Smooth muscle cell (in vitro differentiated cells): Measurements from ENCODE around the gene ANGEL1. TPM values are rescaled to one million over a fixed set of nuclear protein-coding genes. Genes with fewer than 3 reads are reported as not detected.
A peak's percentile ranks its signal among the peaks of the same experiment; 100 is the strongest.

Experiments used
- DNase-seq: peaks from one replicate; lab custom pipeline; 2025; ENCODE audit not compliant: unreplicated experiment; lab: John Stamatoyannopoulos, UW
- H2AFZ ChIP-seq: fragments of 200-600 bp; sonication (generic); 2 replicates; pipeline ENCODE4 v1.6.0; 2016; ENCODE audit warnings: antibody characterized with exemption, low read depth, mild to moderate bottlenecking
- H3F3A ChIP-seq: fragments of 200-600 bp; sonication (generic); 2 replicates; pipeline ENCODE4 v1.6.0; 2017; ENCODE audit warnings: antibody characterized with exemption, low read depth
- H3K27ac ChIP-seq: fragments of 200-600 bp; sonication (generic); 2 replicates; pipeline ENCODE4 v1.5.1; 2016; ENCODE audit warnings: low read depth, mild to moderate bottlenecking
- H3K27me3 ChIP-seq: fragments of 200-600 bp; sonication (generic); 2 replicates; pipeline ENCODE4 v1.6.1; 2016; ENCODE audit warnings: low read depth, mild to moderate bottlenecking
- H3K36me3 ChIP-seq: fragments of 200-600 bp; sonication (generic); 2 replicates; pipeline ENCODE4 v1.5.1; 2016; ENCODE audit warnings: low read depth
- H3K4me1 ChIP-seq: fragments of 200-600 bp; sonication (generic); 2 replicates; pipeline ENCODE4 v1.5.1; 2016; ENCODE audit warnings: low read depth
- H3K4me2 ChIP-seq: fragments of 200-600 bp; sonication (generic); 2 replicates; pipeline ENCODE4 v1.6.0; 2016; ENCODE audit warnings: mild to moderate bottlenecking
- H3K4me3 ChIP-seq: fragments of 200-600 bp; sonication (generic); 2 replicates; pipeline ENCODE4 v1.5.1; 2016; ENCODE audit warnings: mild to moderate bottlenecking
- H3K79me2 ChIP-seq: fragments of 200-600 bp; sonication (generic); 2 replicates; pipeline ENCODE4 v1.6.0; 2016; ENCODE audit warnings: low read depth, mild to moderate bottlenecking
- H3K9ac ChIP-seq: fragments of 200-600 bp; sonication (generic); 2 replicates; pipeline ENCODE4 v1.6.0; 2016; ENCODE audit warnings: low read depth
- H3K9me3 ChIP-seq: fragments of 200-600 bp; sonication (generic); replicated peaks from 2 replicates; pipeline ENCODE4 v1.5.1; 2016; ENCODE audit warnings: low read depth
- H4K20me1 ChIP-seq: fragments of 200-600 bp; sonication (generic); 2 replicates; pipeline ENCODE4 v1.6.0; 2016; ENCODE audit warnings: low read depth
- CTCF ChIP-seq: fragments of 200-600 bp; sonication (generic); IDR thresholded peaks from 2 replicates; pipeline ENCODE4 v1.5.1; 2017; ENCODE audit warnings: borderline replicate concordance, mild to moderate bottlenecking, antibody characterized with exemption; ENCODE audit not compliant: insufficient read depth, poor library complexity, severe bottlenecking
- WGBS: methylation state at CpG from one replicate; pipeline ENCODE4 v1.1.7; 2016; ENCODE audit warnings: low lambda C conversion rate; 5-methylcytosine and 5-hydroxymethylcytosine counted together
- polyA plus RNA-seq: library from polyadenylated mRNA; unstranded; fragments of >200 nt; fragmentation: Nextera tagmentation; extraction: Ambion mirVana; gene quantifications from 2 replicates; pipeline ENCODE4 v1.2.1, GENCODE V29; 2016
- total RNA-seq: library from RNA; depleted of rRNA; stranded (reverse); fragments of >200 nt; gene quantifications from 2 replicates; pipeline ENCODE4 v1.2.3, GENCODE V29; 2014

ANGEL1 gene
- total and polyA plus RNA-seq, 2 experiments from 2014 or later: 8.4 to 20.4 TPM

- 65% methylated on average over 11 of the region's 11 CpGs for WGBS
- H3K36me3 ChIP-seq: no peaks in the 10 kb centered on the region
- no peak overlapping the region for H3K4me3 ChIP-seq
- peak overlapping the region; percentile 77 for H3K4me2 ChIP-seq
- no peaks in the 10 kb centered on the region for H3K27me3 ChIP-seq
- TF ChIP-seq CTCF: no peak
- DNase-seq: no peak
- H3K9me3 ChIP-seq: no peaks in the 10 kb centered on the region
- no peak overlapping the region for H2AFZ ChIP-seq
- H3K4me1 ChIP-seq: peaks cover 28% of the 10 kb centered on the region
- peaks cover 14% of the 10 kb centered on the region for H3F3A ChIP-seq
- H3K27ac ChIP-seq: peak overlapping the region; percentile 85
- peaks cover 44% of the 10 kb centered on the region for H3K79me2 ChIP-seq
- H3K9ac ChIP-seq: peak overlapping the region; percentile 53
- peaks cover 23% of the 10 kb centered on the region for H4K20me1 ChIP-seq
Observed at GRCh38 chr14:76768671-76769500, 43.8 kb downstream of the ANGEL1 start.

GRCh38 chr14:76767681-76768656 lies 44.7 kb downstream of the ANGEL1 start:
- peak overlapping the region; percentile 53 for H3K9ac ChIP-seq
- H3K27me3 ChIP-seq: no peaks in the 10 kb centered on the region
- peaks cover 9% of the 10 kb centered on the region for H3F3A ChIP-seq
- DNase-seq: no peak
- no peak overlapping the region for H2AFZ ChIP-seq
- peaks cover 51% of the 10 kb centered on the region for H3K79me2 ChIP-seq
- H3K27ac ChIP-seq: peak overlapping the region; percentile 85
- H3K36me3 ChIP-seq: no peaks in the 10 kb centered on the region
- 21% methylated on average over 15 of the region's 15 CpGs for WGBS
- peaks cover 32% of the 10 kb centered on the region for H4K20me1 ChIP-seq
- peaks cover 20% of the 10 kb centered on the region for H3K4me1 ChIP-seq
- no peaks in the 10 kb centered on the region for H3K9me3 ChIP-seq
- H3K4me2 ChIP-seq: peak overlapping the region; percentile 77
- no peak for TF ChIP-seq CTCF
- H3K4me3 ChIP-seq: no peak overlapping the region

- peak overlapping the region; percentile 95 for H3K27ac ChIP-seq
- no peak overlapping the region for H2AFZ ChIP-seq
- H3K4me3 ChIP-seq: no peak overlapping the region
- no peak for DNase-seq
- 75% methylated on average over 5 of the region's 6 CpGs for WGBS
- no peak overlapping the region for H3K9ac ChIP-seq
- no peaks in the 10 kb centered on the region for H3K36me3 ChIP-seq
- no peaks in the 10 kb centered on the region for H3K9me3 ChIP-seq
- TF ChIP-seq CTCF: no peak
- H3K27me3 ChIP-seq: no peaks in the 10 kb centered on the region
- H4K20me1 ChIP-seq: peaks cover 36% of the 10 kb centered on the region
- peak overlapping the region; percentile 84 for H3K4me2 ChIP-seq
- peaks cover 4% of the 10 kb centered on the region for H3F3A ChIP-seq
- H3K4me1 ChIP-seq: peaks cover 24% of the 10 kb centered on the region
- peaks cover 64% of the 10 kb centered on the region for H3K79me2 ChIP-seq
Observed at GRCh38 chr14:76765461-76765931, 47.2 kb downstream of the ANGEL1 start.
